DMS53 (cell line): ENCODE results near the gene EIF5.

Experiments
- DNase-seq: peaks from one replicate; lab custom pipeline; 2025; lab: John Stamatoyannopoulos, UW

Gene EIF5

DNA sequence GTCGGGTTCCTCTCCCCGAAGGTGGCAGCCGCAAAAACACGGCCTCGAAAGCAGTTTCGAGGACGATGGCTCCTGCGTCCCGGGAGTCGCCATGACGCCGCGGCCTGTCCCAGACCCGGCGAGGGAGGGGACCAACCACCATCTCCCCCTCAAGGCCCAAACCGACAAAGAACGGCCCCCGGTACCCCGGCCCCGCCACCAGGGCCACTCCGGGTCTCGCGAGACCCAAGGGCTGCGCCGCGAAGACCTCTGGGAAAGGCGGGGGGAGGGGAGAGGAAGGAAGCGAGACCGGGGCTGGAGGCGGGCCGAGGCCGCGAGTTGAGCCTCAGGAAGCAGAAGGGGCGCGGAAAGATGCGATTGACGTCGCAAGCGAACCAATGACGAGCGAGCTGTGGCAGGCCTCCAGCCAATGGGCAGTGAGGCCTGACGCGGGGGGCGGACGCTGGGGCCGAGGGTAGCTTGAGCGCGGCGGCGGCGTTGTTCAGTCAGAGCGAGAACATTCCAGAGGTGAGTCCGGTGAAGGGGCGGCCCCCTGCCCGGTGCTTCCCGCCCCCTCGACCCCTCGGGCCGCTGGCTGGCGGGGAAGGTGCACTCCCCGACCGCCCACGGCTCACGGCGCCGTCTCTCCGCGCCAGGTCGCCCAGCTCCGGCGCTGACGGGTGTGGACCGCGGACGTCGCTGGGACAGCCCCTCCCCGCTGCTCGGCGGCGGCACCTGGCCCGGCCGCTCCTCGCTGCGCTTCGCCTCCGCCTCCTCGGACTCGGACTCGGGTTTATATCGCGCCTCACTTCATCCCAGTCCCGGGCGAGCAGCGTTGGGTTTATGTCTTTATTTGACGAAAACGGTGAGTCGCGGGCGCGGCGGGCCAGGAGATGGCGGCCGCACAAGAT is at the start of gene EIF5:
EIF5 (plus strand) TSS at position 484 of the 890 bp plus-strand sequence. CDS start 1,624 bp downstream, outside the sequence.
- DNase-seq: peak; percentile 99

DNA sequence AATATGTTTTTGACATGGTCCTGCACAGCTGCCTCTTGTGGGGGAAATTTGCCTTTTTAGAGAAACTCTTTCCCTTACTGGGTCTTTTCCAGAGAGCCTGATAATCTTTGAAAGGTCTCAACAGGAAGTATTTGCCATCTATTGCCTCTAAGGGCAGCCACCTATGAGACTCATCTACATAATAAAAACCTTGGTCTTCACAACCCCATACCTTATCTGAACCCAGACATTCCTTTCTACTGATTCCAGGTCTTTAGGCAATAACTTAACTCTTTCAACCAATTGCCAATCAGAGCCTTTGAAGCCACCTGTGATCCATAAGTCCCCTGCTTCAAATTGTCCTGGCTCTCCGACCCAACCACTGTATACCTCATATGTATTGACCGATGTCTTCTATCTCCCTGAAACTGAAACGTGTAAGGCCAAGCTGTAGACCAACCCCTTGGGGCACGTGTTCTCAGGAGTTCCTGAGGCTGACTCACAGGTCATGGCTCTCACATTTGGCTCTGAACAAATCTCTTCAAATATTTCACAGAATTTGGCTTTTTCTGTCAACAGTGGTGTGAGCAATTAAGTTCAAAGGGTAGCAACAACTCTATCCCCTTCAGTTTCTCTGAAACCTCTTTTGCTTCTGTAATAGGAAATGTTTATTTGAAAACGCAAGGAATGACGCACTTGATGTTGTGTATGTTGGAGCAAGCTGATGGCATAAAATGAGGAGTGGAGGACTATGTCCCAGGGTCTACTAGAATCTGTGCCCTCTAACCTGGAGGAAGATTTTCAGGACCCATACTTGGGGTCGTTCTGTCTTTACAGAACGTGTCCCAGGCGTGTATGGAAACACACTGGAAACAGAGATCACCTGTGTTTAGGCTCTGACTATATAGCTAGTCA is 49.2 kb upstream of the EIF5 start:
- DNase-seq: no peak

- no peak for DNase-seq
These were observed 47.6 kb upstream of the EIF5 start for GRCh38 chr14:103286460-103286859.

DNA sequence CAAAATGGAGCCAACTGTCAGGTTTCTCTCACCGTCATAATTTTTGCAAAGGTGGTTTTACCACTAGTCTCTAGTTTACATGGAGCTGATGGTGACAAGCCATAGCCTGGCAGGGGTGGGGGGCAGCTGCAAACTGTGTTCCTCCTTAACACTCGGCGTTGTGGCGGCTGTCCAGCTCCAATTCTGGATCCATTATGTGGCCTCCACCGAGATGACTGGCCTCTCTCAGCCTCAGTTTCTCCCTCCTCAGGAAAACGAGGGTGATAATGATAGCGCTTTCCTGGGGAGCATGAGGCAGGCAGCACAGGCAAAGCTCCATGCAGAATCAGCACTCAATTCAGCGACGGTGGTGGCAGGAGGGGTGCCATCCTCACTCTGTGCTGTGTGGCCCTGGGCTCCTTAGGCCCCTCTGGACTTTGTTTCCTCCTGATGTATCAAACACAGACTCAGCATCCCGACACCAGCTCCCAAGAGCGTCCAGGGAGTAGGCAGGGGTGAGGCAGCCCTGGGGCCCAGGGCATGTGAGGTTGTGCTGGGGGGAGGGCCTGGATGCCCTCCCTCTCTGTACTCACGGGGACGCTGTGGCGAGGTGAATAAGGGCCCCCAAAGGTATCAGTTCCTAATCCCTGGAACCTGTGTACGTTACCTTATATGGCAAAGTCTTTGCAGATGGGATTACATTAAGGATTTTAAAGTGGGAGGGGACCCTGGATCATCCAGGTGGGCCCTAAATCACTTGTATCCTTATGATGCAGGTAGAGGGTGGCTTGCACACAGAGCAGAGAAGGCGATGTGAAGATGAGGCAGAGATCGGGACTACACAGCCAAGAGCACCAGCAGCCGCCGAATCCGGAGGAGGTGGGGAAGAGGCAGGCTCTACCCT is 46.8 kb upstream of the EIF5 start:
- DNase-seq: no peak

DNA sequence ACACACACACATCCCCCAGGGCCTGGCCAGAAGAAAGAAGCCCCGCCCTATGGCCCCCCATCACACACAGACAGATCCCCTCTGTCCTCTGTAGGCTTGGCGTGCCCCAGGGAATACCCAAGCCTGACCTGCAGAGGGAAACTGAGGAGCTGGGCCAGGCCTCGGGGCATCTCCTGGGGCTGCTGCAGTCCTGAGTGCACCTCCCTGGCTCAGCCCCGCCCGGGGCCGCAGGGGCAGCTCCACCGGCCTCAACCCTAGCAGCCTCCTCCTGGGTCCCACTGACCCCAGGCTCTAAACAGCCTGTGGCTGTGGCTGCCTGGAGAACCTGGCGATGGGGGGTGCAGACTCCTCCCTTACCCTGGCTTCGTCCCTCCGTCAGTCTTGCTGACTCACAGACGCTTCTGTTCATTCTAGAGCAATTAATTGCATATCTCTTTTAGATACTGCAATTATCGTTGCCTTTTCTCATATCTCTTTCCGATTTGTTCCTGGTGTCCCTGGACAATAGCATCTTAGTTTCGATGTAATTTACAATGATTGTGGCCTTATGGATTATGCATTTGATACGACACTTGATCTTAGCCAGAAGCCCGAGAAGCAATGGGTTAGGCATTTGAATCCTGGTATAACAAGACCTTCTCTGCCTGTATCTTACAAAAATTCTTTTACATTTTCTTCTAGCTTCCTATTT is 45.8 kb upstream of the EIF5 start:
- no peak for DNase-seq

DNA sequence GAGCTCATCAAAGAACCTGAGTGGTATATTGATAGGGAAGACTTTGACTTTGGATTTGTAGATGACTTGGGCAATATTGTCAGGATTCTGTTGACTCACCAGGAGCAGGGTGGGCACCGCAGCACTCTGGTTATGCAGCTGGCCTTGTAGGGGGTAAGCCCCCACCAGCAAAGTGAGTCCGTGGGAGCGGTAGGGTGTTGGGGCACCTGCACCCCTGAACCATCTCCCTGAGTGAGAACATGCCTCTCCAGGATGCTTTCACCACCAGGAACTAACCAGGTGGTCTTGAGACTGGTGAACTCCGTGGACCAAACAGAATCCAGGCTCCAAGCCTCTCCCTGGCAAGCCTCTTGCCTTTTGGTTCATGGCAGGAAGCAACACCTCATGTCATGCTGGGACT is 44.0 kb upstream of the EIF5 start:
- no peak for DNase-seq

DNA sequence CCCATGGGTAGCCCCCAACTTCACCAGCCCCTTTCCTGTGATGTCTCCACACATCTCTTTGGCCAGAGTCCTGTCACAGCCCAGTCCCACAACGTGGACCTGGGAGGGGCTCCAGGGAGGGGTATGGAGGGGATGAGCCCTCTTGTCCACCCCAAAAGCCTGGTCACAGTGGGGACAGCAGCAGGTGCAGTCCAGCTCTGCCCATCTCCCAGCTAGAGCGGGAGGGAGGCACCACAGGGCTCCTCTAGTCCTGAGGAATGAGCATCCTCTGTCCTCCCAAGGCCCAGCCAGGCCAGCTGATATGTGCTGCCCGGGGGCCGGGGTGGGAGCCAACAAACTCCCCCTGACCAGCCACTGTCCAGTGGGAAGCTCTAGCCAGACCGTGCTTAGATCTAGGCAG is 43.5 kb upstream of the EIF5 start:
- DNase-seq: no peak

GRCh38 chr14:103290961-103291360 is 43.1 kb upstream of the EIF5 start:
- DNase-seq: no peak

- DNase-seq: peak; percentile 66
These were observed 41.3 kb upstream of the EIF5 start for GRCh38 chr14:103292426-103293374.

DNA sequence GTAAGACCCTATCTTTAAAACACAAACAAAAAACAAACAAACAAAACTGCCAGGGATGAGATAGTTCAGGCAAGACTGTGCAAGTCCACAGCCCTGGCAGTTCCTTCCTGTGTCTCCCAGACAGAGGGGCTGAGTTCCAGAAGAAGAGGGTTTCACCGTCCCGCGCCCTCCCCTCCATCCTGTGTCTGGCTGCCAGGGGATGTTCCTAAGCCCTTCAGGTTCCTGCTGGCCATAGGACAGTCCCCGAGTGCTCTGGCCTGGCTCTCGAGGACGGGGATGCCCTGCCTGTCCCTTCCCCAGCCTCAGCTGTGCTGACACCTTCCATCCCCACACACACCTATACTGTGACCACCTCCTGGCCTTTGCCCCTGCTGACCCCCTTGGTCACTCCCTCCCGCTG is 40.6 kb upstream of the EIF5 start:
- no peak for DNase-seq

DNA sequence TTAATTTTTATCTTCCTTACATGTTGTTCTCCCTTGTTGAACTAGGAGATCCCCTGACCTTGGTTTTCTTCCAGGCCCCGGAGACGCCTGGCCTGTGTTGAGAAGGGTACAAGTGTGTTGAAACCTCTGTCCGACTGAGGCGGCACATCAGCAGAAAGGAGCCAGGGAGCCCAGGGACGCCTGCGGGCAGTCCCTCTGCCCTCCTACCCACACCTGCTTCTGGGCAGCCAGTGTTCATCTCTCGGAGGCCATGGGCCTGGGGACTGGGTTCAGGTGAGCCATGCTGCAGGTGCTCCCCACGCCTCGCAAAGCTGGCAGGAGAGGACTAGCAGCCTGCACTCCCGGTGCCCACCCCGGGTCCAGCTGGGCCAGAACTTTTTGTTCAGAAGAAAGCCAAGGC is 39.9 kb upstream of the EIF5 start:
- DNase-seq: no peak

DNA sequence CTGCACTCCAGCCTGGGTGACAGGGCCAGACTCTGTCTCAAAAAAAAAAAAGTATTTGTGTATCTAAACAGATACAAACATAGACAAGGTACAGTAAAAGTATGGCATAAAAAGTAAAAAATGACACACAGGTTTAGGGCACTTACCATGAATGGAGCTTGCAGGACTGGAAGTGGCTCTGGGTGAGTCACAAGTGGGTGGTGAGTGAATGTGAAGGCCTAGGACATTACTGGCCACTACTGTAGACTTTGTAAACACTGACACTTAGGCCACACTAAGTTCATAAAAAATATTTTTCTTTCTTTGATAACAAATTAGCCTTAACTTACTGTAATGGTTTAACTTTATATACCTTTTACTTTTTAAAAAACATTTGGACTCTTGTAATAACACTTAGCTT is 38.0 kb upstream of the EIF5 start:
- DNase-seq: peak; percentile 17

GRCh38 chr14:103296987-103297386 is 37.0 kb upstream of the EIF5 start:
- DNase-seq: no peak

DNA sequence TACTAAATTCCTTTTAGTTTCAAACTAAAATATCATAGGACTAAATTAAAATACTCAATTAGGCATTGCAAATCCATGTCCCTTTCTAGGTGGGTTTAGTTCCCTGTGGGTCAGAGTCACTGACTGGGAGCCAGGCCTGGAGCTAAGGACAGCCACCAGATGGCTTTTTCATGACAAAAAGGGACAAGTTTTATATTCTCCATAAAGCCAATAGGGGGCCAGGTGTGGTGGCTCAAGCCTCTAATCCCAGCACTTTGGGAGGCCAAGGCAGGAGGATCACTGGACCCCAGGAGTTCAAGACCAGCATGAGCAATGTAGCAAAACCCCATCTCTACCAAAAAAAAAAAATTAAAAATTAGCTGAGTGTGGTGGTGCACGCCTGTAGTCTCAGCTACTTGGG is 35.4 kb upstream of the EIF5 start:
- no peak for DNase-seq

- no peak for DNase-seq
These were observed 32.3 kb upstream of the EIF5 start for GRCh38 chr14:103301512-103302354.

DNA sequence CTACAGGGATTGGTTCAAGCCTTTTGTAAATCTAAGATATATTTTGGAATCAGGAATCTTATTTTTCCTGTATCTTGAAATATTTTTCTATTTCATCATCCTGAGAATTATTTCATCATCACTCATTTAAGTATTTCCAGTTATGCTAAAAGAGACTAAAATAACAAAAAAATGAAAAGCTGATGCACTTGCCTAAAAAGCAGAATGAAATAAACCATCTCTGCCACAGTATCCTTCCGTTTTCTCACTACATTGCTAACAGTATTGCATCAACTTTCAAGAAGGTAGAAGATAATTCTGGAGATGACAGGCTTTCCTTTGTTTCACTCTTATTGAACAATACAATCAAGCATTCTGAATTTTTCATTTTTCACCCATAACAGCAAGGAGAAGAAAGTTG is 31.1 kb upstream of the EIF5 start:
- no peak for DNase-seq

GRCh38 chr14:103304706-103305105 is 29.3 kb upstream of the EIF5 start:
- DNase-seq: no peak

- DNase-seq: no peak
These were observed 25.1 kb upstream of the EIF5 start for GRCh38 chr14:103308717-103309616.
